Measurements from ENCODE around the gene HECA. TPM values are rescaled to one million over a fixed set of nuclear protein-coding genes. Genes with fewer than 3 reads are reported as not detected.
A peak's percentile ranks its signal among the peaks of the same experiment; 100 is the strongest.

The HECA gene
- total and polyA plus RNA-seq, 10 of the 15 experiments (the other 5 are each of a cell fraction or from before 2014, with no cell fraction given), result 0.52 to 7.2 (median 2.7) TPM

GRCh38 chr6:139143111-139143510 is 8.2 kb downstream of the HECA start:
- no peak for FAIRE-seq
- H3K4me3 ChIP-seq, result no peak overlapping the region
- TF ChIP-seq SREBF1 (IDR thresholded peaks at IDR 0.05; ENCODE audit: low read length) (no peak), FOXM1 (IDR thresholded peaks at IDR 0.05; ENCODE audit: low read depth, low read length) (no peak)
- intact Hi-C loops (cut with micrococcal nuclease; ENCODE audit: unreplicated experiment) (no loop called here), in situ Hi-C loops (cut with MboI) (no loop called here)
- no peaks in the 10 kb centered on the region for H3K36me3 ChIP-seq (ENCODE audit: control insufficient read depth in 2 of 2, insufficient read depth in 2 of 2, low read length in 1 of 2)
- no peak for ATAC-seq
- no TSS peak for BruUV-seq (replicated peaks)
- no peaks in the 10 kb centered on the region; the same call in 2 of the 3 replicates for H3K9me3 ChIP-seq (replicated peaks; ENCODE audit: control insufficient read depth, insufficient read depth, low read length)
- H3K4me2 ChIP-seq (ENCODE audit: control insufficient read depth, insufficient read depth), result no peak overlapping the region
- ChIA-PET SMC1A (ENCODE audit: uncharacterized antibody, unreplicated experiment) (interaction anchor here (0.9 kb wide), 1 partner anchor 324 kb away, joined by 3 read pairs; no protein-coding TSS in a partner anchor), RAD21 (ENCODE audit: unreplicated experiment) (interaction anchor here (1.1 kb wide), 1 partner anchor 326 kb away, joined by 3 read pairs; no protein-coding TSS in a partner anchor), POLR2A (no interaction called here), CTCF (interaction anchor here (0.6 to 1.1 kb wide), 3 partner anchors 9 to 1584 kb away, joined by 3 to 4 read pairs (median 3); partner anchors contain the start of gene HECA)
- H3K27ac ChIP-seq (ENCODE audit: control insufficient read depth, insufficient read depth), result no peak overlapping the region
- DNase-seq (ENCODE audit: low read depth, low spot score), result no peak
- no peak overlapping the region for H2AFZ ChIP-seq (ENCODE audit: control insufficient read depth, low read depth, low read length)
- H3K4me1 ChIP-seq (ENCODE audit: control insufficient read depth, insufficient read depth, low read length), result no peaks in the 10 kb centered on the region
- no peak overlapping the region for H3K9ac ChIP-seq (ENCODE audit: control insufficient read depth, insufficient read depth, low read length)
- no peaks in the 10 kb centered on the region for H3K27me3 ChIP-seq (replicated peaks in 1 of 2; ENCODE audit: control insufficient read depth in 2 of 2, insufficient read depth in 2 of 2, low read length in 1 of 2)
- H3K79me2 ChIP-seq (ENCODE audit: control insufficient read depth, insufficient read depth, low read length), result no peaks in the 10 kb centered on the region
- 85% methylated on average over 3 of the region's 3 CpGs for WGBS (ENCODE audit: insufficient coverage, insufficient replicate concordance, low lambda C conversion rate, missing lambda C conversion rate)
- no peaks in the 10 kb centered on the region for H4K20me1 ChIP-seq (ENCODE audit: control insufficient read depth, insufficient read depth)

GRCh38 chr6:139144490-139145085 is 9.7 kb downstream of the HECA start:
- ChIA-PET SMC1A (ENCODE audit: uncharacterized antibody, unreplicated experiment) (interaction anchor here (0.7 to 1.9 kb wide), 5 partner anchors 8 to 1013 kb away, joined by 3 to 5 read pairs (median 4); no protein-coding TSS in a partner anchor), POLR2A (no interaction called here), RAD21 (ENCODE audit: unreplicated experiment) (interaction anchor here (1.2 kb wide), 1 partner anchor 75 kb away, joined by 3 read pairs; no protein-coding TSS in a partner anchor), CTCF (interaction anchor here (0.6 to 1.3 kb wide), 6 partner anchors 8 to 220 kb away, joined by 3 to 7 read pairs (median 3); no protein-coding TSS in a partner anchor)
- Histone ChIP-seq H3K9ac (ENCODE audit: control insufficient read depth, insufficient read depth, low read length) (no peak overlapping the region), H2AFZ (ENCODE audit: control insufficient read depth, low read depth, low read length) (no peak overlapping the region), H3K4me2 (ENCODE audit: control insufficient read depth, insufficient read depth) (no peak overlapping the region), H4K20me1 (ENCODE audit: control insufficient read depth, insufficient read depth) (no peaks in the 10 kb centered on the region), H3K79me2 (ENCODE audit: control insufficient read depth, insufficient read depth, low read length) (no peaks in the 10 kb centered on the region), H3K36me3 (ENCODE audit: control insufficient read depth in 2 of 2, insufficient read depth in 2 of 2, low read length in 1 of 2) (no peaks in the 10 kb centered on the region), H3K27me3 (replicated peaks in 1 of 2; ENCODE audit: control insufficient read depth in 2 of 2, insufficient read depth in 2 of 2, low read length in 1 of 2) (no peaks in the 10 kb centered on the region), H3K4me3 (no peak overlapping the region), H3K9me3 (replicated peaks; ENCODE audit: control insufficient read depth, insufficient read depth, low read length) (no peaks in the 10 kb centered on the region; the same call in 2 of the 3 replicates), H3K27ac (ENCODE audit: control insufficient read depth, insufficient read depth) (no peak overlapping the region), H3K4me1 (ENCODE audit: control insufficient read depth, insufficient read depth, low read length) (no peaks in the 10 kb centered on the region)
- in situ Hi-C loops (cut with MboI) (no loop called here), intact Hi-C loops (cut with micrococcal nuclease; ENCODE audit: unreplicated experiment) (no loop called here)
- DNase-seq (ENCODE audit: low read depth, low spot score) (no peak), FAIRE-seq (no peak), ATAC-seq (peak; percentile 52)
- 84% methylated on average over 4 of the region's 4 CpGs for whole genome bisulfite sequencing (ENCODE audit: insufficient coverage, insufficient replicate concordance, low lambda C conversion rate, missing lambda C conversion rate)
- BruUV-seq (replicated peaks), result no TSS peak
- no peak for TF ChIP-seq CHD4 (IDR thresholded peaks at IDR 0.05)
- no peak for TF ChIP-seq ZNF592 (IDR thresholded peaks at IDR 0.05)
